Effector CD8-positive, alpha-beta T cell (primary cell): ENCODE data around the gene EHHADH.
"Not testable (repeated sequence)": the region's sequence is repeated elsewhere in the genome, so short reads cannot be mapped to it uniquely, and the experiment has no call there.

Experiments used
- DNase-seq: peaks from one replicate; lab custom pipeline; 2025; lab: John Stamatoyannopoulos, UW

The EHHADH gene

DNA sequence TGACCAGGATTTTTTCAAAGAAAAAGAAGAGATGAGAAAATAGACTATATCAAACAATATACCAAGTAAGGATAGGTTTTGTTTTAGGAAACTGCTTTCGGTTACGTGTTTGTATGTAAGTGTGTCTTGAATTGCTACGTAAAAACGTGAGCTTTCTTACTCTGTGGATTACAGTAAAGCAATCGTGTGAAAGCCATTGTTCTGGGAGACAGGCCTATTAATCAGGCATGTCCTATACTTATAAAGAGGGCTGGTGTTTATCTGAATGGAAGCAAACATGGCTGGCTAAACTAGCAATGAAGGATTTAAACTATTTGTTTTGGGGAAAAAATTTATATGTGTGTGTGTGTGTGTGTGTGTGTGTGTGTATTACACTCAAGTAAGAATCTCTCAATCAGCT is 2.6 kb downstream of the EHHADH start:
- DNase-seq: no peak

DNA sequence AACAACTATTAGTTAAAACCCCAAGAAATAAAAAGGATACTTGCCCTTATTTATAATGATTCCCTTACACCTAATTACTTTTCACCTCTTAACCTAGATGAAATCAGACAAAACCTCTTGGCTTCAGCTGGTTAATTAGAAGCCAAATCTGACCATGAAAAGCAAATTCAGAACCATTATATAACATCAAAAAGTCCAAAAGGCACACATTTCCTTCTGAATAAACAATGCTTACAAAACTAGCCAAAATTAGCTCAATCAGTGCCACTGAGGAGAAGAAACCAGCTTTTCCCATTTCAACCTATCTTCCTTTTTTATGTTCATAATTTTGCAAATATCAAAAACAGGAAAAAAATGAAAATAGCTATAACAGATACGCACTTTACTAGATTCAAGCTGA is 3.2 kb downstream of the EHHADH start:
- no peak for DNase-seq

DNA sequence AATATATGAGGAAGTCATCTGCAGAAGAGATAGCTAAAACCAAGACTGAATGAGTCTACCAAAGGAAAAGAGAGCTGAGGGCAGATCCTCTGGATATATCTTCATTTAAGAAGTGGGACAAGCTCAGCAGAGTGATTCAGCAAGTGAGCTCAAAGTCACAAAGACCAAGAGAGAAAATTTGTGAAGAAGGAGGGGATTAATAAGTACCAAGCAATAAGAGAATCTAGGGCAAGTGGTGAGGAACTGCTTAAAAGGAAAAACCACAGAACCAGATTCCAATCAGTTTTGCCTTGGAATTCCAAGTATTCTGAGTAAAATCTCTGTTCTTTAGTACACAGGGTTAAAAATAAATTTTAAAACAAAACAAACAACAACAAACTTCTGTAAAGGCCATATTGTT is 3.6 kb downstream of the EHHADH start:
- no peak for DNase-seq

DNA sequence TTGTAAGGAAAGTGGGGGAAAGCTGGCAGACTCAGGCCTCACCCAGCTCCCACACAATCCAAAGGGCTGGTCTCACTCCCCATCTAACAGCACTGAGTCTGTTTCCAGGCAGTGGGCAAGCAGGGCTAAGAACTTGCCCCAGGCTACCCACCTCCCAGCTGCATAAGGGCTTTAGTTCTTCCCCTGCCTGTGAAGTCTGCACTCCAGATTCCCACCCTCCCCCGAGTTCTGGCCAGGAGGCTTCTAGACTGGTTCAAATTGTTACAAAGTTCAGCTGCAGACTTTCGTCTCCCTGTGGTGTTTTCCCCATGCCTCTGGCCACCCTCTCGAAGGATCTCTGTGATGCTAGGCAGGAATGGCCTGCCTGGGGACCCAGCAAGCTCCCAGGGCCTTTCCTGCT is 11.2 kb downstream of the EHHADH start:
- DNase-seq: no peak

DNA sequence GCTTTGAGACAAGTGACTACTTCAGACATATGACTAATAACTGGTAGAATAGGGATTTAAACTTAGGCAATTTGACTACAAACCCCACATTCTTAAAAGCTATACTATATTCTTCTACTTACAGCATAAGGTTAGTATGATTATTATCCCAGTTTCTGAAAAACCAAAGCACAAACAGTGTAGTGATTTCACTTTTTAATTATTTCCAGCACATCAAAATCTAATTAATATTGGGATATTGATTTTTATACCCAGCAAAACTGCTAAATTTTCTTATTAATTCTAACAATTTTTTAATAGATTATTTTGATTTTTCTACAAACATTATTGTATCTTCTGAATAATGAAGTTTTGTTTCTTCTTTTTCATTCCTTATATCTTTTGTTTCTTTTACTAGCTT is 16.9 kb downstream of the EHHADH start:
- DNase-seq: no peak

DNA sequence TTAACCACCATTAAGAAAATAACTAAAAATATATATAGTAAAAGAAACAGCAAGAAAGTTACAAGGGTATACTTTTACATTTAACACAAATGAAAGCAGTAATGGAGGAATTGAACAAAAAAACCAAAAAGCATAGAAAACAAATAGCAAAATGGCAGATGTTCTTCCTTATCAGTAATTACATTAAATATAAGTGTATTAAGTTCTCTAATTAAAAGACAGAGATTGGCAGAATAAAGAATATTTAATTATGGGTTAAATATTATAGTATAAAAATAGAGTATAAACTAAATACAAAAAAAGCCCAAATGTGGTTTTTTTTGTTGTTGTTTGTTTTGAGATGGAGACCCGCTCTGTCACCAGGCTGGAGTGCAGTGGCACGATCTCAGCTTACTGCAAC is 20.5 kb downstream of the EHHADH start:
- DNase-seq: no peak

DNA sequence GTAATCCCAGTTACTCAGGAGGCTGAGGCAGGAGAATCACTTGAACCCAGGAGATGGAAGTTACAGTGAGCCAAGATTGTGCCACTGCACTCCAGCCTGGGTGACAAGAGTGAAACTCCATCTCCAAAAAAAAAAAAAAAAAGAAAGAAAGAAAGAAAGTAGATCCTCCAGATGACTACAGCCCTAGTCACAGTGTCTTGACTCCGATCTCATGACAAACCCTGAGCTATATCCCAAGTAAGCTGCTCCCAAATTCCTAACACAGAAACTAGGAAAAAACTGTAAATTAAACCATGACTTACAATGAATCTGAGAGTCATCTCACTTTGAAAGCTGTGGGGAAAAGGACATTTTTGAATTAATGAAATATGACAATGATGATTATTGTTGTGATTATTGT is 27.3 kb downstream of the EHHADH start:
- DNase-seq: not testable (repeated sequence)

DNA sequence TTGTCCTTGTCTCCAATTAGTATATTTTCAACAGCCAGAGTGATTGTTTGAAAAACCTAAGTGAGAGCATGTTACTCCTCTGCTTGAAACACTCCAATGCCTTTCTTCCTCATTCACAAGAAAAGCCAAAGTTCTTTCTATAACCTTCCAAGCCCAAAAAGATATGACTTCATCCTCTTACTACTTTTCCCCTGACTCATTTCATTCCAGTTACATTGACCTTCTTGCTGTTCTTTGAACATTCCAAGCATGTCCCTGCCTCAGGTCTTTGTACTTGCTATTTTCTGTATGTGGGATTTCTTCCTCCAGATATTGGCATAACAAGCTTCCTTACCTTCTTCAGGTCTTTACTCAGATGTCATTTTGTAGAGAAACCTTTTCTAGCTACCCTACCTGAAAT is 28.3 kb downstream of the EHHADH start:
- DNase-seq: no peak

DNA sequence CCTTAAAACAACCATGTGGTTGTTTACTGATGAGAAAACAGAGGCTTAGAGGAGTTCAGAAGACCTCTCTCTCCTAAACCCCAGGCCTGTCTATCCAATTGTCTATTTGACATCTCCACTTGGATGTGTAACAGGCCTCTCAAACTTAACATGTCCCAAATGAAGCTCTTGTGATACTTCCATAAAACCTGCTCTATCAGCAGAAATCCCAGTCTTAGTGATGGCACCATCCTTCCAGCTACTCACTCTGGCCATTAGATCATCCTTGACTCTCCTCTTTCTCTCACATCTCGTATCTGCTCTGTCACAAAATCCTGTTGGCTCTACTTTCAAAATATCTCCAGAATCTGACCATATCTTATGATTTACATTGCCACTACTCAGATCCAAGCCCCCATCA is 28.8 kb downstream of the EHHADH start:
- no peak for DNase-seq

DNA sequence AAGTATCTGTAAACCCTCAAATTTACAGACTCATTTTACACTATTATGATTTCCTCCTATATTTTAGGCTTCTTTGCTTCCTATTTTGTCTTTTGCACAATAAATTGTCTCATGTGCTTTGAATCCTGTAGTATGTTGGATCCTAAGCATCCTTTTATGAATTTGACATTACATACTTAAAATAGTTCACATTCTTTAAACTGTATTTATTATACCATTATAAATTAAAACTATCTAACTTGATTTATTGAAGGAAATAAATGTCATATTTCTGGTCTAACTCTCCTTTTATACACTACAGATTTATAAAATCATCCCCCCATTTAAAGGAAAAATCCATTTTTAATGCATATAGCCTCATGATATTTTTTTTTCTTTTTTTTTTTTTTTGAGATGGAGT is 32.6 kb downstream of the EHHADH start:
- DNase-seq: no peak

DNA sequence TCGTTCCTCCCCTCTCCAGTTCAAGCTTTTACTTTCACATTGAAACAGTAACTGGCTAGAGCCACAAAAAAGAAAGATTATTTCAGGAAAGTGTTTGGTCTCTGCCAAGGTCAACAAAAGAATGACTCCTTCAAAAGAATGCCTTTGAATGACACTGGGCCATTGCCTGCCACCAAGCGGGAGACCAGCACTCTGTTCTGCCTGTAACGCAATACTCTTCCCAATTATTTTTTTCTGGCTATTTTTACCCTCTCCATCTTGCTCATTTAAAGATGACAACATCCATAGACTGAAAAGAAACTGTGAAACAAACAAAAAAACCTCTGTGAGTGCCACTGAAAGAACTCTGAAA is 37.3 kb downstream of the EHHADH start:
- no peak for DNase-seq

DNA sequence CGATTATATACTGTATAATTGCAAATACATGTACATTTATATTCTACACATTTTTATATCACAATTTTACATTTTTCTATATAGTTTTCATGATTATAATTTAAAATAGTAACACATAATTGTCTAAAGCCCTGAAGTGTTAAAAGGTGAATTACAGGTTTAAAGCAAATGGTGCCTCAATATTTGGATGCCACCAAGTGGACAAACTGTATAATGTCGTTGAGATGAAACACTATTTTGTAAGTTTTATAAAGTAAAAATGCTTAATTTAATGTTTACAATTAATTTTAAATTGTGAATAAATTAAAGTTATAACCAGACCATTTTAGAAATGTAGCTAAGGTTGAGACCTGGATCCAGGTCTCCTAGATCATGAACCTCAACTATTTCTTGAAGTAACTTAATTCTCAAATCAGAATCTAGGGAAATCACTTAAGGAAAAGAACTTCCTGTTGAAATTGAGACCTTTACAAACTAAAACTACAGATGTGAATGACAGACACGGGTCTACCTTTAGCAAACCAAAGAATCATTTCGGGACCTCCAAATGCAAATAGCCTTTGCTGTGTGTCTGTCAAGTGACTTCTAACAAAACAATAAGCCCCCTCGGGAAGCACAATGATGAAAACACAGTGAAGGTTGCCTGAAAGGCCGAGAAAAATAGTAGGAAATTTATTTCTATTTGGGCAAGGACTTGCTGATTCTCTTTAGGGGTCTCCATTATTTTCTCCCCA is 37.8 kb downstream of the EHHADH start:
- no peak for DNase-seq

DNA sequence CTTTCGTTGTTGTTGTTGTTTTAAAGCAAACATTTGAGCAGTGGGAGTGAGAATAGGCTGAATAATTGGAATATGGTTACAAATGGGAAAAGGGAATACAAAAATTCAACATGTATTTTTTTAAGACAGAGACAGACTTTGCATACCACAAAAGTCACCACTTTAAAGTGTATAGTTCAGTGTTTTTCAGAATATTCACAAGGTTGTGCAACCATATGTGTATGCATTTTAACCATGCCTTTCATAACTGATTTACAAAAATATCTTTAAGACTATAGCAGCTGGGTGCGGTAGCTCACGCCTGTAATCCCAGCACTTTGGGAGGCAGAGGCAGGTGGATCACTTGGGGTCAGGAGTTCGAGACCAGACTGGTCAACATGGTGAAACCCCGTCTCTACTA is 41.3 kb downstream of the EHHADH start:
- DNase-seq: no peak

DNA sequence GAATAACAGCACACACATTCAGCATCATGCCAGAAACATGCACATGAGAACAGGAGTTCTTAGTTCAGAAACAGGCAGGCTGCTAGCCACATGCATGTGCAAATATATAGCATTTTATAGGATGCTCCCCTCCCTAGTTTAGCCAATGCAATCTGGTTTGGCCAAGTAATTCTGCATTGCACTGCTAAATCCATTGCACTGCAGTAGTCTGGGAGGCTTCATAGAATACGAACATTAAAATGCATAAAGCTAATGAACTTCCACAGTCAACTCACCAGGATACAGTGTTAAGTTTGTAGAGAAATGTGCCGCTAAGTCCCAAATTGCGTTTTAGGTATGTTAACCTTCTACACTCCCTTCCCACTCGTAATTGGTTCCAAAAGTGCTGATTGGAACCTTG is 41.8 kb downstream of the EHHADH start:
- no peak for DNase-seq

DNA sequence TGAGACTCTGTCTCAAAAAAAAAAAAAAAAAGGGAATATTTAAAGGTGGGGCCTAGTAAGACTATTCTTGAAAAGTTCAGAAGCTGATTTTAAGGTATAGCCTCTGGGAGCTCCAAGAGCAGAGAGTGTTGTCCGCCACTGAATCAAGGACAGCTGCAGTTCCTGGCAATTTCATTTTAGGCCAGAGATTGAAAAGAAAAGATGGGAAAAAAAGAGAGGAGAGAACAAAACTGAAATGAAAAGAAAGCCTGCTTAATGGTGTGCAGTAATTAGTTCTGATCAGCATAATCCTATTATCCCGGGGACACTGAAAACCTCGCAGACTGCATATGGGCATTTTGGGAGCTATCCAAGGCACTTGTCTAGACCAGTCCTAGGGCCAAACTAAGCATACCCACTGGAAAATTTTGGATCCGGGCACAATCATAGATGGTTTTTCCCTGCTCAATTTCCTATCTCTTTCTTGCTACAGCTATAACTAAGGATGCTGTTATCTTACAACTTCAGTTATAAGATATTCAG is 43.2 kb downstream of the EHHADH start:
- no peak for DNase-seq

DNA sequence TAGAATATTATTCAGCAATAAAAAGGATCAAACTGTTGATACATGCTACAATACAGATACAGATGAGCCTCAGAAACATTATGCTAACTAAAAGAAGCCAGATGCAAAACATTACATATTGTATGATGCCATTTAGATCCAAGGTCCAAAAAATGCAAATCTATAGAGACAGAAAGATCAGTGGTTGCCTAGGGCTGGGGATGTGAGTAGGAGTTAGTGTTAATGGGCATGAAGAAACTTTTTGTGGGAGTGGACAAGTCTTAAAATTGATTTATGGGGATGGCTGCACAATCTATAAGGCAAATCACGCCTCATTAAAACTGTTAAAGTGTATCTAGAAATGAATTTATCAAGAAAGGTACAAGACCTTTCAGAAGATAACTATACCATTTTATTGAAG is 45.0 kb downstream of the EHHADH start:
- DNase-seq: no peak

DNA sequence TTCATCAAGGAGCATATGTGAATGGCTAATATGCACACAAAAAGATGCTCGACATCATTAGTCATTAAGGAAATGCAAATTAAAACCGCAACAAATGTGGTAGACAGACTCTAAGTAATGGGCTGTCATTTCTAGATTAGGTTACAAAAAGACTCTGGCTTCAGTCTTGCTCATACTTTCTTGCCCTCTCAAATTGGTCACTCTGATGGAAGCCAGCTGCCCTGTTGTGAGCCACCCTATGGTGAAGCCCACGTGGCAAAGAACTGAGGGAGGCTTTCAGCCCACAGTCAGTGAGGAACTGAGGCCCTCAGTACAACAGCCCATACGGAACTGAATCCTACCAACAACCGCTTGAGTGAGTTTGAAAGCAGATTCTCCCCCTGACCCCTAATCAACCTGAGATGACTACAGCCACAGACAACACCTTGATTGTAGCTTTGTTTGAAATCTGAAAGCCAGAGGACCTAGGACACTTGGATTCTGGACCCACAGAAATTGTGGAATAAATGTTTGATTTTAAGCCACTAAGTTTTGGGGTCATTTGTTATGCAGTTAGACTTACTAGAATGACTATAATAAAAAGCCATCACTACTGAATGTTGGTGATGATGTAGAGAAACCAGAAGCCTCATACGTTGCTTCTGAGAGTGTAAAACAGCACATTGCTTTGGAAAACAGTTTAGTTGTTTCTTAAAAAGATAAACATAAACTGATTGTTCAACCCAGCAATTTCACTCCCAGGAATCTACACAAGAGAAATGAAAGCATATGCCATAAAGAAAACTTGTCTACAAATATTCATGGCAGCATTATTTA is 45.7 kb downstream of the EHHADH start:
- no peak for DNase-seq

DNA sequence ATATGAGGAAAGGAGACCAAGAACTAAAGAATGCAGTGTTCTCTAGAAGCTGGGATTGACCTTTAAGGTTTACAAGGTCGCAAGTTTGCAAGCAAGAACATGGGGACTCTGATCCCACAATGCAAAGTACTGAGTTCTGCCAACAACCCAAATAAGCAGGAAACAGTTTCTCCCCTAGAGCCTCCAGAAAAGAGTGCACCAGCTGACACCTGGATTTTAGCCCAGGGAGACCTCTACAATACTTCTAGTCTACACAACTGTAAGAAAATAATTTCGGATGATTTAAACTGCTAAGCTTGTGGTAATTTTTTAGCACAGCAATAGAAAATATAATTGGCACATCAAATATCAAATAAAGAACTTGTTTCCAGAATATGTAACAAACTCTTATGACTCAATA is 46.4 kb downstream of the EHHADH start:
- DNase-seq: no peak

DNA sequence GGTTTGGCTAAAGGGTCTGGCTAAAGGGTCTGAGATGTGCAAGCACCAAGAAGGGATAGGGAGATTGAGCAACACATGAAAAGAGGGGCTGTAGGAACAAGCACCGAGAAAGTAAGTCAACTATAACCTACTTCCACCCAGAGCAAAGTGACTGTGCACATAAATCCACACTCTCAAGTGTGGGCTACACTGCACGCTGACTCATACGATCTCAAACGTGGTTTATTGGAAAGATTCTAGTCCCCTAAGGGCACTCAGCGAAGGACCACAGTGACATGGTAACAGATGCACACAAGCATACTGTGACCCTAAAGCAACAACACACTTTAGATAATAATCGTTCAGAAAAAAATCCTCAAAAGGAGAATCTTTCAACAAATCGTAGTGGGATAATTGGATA is 48.0 kb downstream of the EHHADH start:
- DNase-seq: no peak

DNA sequence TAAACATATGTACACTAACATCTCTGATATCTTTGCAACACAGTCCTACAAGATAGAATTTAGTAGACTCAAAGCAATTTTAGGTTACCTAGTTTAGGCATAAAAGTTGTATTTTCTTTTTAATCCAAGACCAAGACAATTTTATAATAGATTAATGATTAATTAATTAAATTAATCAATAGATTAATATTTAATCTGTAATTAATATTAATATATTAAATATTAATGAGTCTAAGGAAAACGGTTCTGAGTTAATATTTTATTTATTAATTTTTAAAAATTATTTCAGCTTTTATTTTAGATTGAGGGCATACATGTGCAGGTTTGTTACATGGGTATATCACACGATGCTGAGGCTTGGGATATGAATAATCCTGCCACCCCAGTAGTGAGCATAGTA is 49.0 kb downstream of the EHHADH start:
- DNase-seq: no peak

DNA sequence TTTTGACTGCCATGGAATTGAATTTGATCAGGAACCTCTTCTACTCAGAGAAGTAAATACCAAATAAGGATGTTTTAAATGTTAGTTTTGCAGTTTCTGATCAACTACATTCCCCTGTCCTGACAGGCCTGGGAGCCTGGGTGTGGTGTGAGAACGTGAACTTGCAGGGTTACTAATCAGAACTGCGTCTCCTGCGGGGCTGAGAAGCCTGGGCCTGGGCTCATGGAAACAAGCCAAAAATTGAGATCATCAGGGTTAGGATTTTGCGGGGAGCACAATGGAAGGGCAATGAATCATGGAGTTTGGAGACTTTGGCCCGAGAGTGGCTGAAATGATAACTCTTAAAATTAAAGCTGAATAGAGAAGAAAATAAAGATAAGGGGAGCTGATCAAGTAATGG is 53.2 kb downstream of the EHHADH start:
- no peak for DNase-seq

DNA sequence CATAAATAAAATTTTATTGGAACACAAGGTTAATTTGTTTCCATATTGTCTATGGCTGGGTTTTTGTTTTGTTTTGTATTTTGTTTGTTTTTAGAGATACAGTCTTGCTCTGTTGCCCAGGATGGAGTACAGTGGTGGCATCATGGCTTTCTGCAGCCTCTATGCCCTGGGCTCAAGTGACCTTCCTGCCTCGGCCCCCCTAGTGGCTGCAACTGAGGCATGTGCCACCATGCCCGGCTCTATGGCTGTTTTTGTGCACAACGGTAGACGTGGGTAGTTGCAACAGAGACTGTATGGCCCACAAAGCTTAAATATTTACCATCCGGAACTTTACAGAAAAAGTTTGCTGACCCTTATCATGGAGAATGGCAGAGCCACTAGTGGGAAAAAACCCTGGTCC is 54.2 kb downstream of the EHHADH start:
- no peak for DNase-seq

DNA sequence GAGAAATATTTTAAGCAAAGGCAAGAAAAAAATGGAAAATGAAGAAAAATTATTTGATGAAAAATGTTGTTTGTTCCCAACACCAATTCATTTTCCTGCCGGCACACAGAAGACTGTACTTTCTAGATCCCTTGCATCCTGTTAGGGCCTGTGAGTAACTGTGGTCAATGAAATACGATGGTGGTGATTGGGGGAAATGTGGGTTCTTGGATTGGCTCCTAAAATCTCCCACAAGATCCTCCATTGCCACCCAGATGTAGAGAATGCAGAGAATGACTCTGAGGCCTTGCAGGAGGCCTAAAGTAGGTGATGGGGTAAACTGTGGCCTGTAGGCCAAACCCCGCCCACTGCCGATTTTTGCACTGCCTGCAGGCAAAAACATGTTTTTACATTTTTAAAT is 54.6 kb downstream of the EHHADH start:
- DNase-seq: no peak

DNA sequence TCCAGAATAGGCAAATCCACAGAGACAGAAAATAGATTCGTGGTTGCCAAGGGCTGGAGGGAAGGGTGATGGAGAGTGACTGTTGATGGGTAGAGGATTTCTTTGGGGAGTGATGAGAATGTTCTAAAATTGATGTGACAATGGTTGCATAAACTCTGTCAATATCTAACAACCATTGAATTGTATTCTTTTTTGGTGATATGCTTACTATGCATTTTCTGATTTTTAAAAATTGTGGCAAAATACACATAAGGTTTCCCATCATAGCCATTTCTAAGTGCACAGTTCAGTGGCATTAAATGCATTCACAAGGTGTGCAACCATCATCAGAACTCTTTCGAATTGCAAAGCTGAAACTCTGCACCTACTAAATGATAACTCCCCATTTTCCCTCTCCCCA is 56.8 kb downstream of the EHHADH start:
- DNase-seq: no peak
